Measurements from ENCODE around the gene LSG1.
"Not testable (repeated sequence)": the region's sequence is repeated elsewhere in the genome, so short reads cannot be mapped to it uniquely, and the experiment has no call there.

Gene LSG1

DNA sequence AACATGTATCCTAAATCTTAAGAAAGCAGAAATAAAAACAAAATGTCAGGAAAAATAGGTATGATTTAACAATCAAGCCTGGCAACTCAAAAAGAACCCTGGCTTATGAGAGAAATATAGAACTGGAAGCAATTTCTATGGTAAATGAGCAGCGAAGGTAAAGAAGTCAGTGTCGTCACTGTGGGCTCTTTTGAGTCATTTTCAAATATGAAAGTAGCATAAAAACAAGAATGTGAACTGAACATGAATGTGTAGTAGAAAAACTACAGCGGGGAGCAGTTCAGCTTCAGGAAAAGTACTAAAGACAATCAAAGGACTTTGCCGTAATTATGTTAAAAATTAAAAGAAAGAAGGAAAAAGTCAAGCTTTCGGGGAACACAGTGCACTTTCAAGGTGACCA is 17.5 kb downstream of the LSG1 start:
- DNase-seq: no peak

DNA sequence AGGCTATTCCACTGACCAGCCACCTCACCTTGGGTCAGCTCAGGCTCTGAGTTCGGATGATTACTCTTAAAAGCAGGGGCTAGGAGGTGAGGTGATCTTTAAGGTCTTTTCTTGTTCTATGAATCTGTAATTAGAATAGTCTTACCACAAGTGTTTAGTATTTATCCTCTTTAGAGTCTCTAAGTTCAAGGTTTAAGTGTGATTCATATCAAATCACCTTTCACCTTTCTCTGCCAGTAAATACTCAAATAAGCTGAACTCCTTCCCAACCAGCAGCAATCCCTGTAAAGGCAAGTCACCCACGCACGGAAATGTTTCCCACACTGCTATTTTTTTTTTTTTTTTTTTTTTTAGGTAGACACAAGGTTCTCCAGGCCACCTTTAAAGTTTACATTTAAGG is 24.2 kb downstream of the LSG1 start:
- no peak for DNase-seq

DNA sequence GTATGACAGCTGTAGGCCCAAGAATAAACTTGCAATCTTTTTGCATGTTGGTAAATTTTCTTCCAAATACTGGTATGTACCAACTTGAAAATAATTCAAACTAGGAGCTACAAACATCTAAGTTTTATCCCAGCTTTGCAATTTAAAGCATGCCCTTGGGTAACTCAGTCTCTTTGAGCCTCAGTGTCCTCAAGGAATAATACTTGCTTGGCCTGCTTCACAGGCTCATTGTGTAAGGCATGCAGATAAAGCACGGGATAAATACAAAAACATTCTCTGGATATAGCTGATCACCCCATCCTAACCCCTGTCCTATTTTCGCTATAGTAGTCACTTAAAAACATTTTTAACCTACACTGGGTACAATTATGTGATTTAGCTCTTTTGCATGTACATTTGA is 29.2 kb downstream of the LSG1 start:
- DNase-seq: no peak

DNA sequence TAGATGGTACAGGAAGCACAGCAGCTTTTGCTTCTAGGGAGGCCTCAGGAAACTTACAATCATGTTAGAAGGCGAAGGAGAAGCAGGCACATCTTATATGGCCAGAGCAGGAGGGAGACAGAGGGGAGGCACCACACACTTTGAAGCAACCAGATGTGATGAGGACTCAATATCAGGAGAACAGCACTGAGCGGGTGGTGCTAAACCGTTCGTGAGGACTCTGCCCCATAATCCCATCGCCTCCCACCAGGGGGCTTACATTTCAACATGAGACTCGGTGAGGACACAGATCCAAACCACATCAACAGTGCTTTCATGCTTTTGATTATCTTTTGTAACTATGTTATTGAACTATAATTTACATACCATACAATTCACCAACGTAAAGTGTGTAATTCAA is 31.2 kb downstream of the LSG1 start:
- peak; percentile 38 for DNase-seq

DNA sequence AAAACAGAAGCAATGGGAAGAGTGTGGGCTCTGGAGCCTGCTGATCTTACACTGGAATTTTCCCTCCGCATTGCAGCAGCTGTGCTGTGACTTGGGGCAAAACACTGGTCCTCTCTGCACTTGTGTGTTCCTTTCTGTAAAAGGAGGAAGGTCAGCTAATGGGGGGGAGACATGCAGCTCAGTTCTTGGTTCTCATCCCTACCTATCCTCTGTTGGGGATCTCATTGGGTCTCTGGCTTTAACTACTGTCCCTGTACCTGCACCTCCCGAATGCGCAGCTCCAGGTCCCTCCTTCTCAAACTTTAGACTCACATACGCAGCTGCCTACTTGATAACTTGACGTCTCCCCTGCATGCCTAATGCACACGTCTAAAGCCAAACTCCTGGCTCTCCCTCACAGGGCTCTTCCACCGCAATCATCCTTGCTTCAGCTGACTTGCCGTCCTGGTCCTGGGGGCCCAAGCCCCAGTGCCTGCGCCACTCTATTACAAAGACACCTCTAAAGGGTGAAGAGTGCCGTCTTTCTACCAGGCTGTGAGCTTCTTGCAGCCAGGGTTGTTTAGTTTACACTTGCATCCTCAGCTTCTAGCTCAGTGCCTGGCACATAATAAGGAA is 32.9 kb downstream of the LSG1 start:
- DNase-seq: no peak

DNA sequence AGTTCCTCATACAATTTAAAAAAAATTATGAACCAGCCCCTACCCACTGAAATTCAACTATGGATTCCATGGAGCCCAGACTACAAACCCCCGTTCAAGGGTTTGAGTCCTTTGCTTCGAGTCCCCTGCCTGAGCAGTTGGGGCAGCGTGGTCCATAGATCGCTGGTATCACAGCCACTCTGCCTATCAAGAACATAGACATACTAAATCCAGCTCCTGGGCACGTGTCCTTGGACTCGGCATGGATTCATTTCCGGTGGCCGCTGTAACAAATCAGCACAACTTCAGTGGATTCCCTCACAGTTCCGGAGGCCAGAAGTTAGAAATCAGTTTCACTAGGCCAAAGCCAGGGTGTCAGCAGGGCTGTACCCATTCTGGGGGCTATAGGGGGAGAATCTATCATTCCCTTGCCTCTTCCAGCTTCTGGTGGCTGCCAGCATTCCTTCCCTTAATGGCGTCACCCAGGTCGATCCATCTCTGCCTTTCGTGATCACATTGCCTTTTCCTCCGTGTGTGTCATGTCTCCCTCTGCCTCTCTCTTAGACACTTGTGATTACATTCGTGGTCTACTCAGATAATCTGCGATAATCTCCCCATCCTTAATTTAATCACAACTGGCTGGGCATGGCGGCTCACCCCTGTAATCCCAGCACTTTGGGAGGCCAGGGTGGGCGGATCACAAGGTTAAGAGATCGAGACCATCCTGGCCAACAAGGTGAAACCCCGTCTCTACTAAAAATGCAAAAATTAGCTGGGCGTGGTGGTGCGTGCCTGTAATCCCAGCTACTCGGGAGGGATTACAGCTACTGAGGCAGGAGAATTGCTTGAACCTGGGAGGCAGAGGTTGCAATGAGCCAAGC is 34.2 kb downstream of the LSG1 start:
- no peak for DNase-seq

DNA sequence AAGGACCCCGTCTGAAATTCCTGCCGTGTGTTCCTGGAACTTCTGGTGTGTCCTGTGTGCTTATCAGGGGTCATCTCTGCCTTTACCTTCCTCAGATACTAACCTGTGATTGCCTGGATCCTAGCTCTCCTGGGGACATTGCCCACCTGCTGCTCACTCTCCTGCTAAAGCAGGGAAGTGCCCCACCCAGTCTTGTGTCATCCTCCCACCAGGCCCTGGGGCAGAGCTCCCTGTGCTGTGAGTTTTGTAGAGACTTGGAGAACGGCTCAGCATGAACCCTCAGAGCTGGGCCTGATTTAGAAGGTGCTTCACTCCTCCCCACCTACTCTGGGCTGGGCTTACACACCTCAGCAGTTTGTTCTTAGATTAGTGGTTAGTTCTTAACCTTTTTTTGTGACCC is 34.9 kb downstream of the LSG1 start:
- DNase-seq: no peak

DNA sequence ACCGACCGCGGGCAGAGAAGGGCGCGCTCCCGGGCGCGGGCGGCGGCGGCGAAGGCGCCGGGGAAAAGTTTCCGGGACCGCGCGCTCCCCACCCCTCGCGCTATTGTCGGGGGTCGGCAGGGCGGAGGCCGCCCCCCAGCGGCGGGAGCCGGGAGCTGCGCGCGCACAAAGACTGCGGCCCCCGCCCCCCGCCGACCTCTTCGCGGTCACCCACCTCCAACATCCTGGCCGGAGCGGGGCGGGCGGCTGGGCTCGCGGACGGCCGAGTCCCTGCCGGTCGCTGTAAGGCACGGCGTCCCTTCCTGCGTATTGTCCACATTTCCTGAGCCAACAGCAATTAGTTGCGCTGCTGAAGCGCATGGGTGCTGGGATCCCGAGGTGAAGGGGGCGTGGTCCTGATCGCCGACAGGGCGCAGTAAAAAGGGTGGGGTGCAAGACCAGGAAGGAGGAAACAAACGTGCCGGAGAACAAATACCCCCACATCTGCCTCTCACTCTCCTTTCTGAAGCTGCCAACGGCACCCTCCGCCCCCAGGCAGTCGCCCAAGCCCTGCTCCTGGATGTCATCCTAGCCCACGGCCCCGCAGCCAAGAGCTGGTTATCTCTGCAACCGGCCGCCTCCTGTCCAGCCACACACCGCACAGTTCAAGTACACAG is 38.5 kb downstream of the LSG1 start, which contains the start of gene TMEM44:
Gene TMEM44, minus strand, starts transcription at position 71 of the 656 bp plus-strand sequence. CDS start 204 bp downstream, outside the sequence.
- DNase-seq: peak; percentile 60

DNA sequence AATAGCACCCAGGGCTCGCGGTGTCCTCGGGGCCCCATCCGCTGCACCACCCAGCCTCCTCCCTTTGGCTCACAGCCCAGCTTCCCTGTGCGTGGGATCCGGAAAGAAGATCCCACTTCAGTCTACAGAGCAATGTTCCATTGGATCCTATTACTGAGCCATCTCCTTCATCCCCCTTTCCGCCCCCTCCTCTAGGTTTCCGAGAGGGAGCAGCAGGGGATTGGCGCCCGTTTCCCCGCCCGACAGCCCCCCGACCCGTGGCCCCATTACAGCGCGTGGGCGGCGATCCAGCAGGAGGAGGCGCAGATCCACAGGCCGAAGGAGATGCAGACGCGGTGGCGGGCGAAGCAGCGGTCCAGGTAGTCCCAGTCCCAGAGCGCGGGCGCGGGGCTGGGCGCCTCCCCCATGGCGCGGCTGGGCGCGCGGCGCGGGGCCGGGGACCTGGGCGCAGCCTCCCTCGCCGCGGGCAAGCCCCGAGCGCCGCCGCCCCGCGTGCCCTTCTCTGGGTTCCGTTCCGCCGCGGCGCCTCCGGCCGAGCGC is 39.1 kb downstream of the LSG1 start:
- DNase-seq: no peak

DNA sequence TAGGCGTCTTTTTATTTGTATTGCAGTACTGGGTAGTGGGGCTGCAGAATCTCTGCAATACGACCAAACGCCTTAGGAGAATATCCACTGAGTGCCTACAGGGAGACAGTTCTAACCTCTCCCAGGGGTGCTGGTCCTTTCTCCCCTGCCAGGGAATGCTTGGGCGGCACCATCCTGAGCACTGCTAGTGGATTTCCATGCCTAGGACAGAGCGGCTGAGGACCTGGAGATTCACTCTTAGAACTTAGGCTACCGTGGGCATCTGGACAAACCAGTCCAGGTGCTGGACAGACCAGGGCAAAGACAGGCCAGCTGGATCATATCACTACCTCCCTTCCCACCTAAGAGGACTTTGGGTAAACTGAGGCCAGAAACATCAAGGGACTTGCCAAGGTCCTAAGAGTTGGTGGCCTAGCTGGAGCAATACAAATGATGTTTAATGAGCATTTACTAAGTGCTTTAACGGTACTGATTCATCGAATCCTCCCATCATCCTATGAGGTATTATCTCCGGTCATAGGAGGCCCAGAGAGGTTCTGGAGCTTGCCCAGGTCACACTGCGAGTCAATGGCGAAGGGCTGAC is 39.7 kb downstream of the LSG1 start:
- no peak for DNase-seq

DNA sequence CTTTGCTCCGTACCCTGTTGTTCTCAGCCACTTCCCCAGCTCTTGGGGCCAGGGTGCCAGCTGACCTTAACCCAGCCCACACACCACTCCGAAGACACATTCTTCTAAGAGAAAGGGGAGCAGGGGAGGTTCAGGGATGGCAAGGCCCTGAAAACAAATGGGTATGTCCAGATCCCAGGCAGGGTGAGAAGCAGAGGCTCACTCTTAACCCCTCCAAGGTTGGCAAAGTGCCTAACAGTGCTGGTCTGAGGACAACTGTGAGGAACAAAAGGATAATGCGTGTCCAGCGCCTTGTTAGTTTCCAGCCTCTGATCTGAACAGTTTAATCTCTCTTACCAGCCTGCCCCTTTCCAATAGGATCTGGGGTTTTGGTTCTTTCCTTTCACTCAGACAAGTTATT is 40.3 kb downstream of the LSG1 start:
- no peak for DNase-seq

DNA sequence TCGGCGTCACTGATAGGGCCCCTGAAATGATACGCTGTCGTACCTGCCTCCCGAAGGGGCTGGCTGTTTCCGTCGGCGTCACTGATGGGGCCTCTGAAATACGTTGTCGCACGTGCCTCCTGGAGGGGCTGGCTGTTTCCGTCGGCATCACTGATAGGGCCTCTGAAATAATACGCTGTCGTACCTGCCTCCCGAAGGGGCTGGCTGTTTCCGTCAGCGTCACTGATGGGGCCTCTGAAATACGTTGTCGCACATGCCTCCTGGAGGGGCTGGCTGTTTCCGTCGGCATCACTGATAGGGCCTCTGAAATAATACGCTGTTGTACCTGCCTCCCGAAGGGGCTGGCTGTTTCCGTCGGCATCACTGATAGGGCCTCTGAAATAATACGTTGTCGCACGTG is 41.3 kb downstream of the LSG1 start:
- DNase-seq: not testable (repeated sequence)

DNA sequence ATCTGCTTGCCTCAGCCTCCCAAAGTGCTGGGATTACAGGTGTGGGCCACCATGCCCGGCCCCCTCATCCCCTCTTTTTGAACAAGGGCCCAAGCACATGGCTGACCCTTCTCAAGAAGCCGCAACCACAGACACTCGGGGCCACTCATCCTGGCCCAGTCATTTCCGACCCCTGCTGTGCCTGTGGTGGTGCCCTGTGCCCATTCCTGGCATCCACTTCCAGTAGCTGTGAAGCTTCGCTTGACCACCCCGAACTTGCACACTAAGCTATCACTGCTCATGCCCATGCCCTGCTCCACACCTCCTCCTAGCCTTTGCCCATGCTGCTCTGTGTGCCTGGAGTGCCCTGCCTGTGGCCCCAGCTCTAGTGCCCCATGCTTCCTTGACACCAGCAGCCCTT is 47.0 kb downstream of the LSG1 start:
- no peak for DNase-seq

DNA sequence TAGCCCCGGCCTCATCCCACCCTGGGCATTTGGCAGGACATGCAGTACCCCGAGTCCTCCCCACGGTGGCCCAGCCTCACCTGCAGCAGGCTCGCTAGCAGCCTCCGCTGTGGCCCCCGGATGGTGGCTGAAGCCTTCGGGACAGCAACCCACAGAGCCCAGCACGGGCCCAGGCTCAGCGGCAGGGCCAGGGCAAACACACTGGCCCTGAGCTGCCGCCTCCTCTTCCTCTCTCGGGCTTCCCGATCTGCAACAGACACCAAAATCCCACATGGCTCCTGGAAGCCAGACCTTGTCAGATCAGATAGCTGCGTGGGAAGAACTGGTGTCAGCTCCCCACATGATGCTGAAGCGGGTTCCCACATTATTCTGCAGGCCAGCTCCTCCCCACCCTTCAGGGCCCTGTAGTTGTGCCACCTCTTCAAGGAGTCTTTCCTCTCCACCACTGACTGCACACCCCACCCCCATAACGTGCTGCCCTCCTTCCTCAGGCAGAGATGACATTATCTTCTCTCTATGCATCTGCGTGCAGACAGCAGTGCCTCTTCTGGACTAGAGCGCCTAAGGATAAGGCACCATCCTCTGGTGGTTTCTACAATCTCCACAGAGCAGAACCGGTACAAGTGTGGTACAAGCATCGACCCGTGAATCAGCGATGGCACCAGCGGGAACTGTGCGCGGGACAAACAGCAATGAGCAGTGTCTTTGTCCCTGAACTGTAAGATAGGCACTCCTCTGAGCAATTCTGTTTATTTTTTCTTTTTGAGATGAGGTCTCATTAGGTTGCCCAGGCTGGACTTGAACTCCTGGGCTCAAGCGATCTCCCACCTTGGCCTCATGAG is 48.3 kb downstream of the LSG1 start:
- no peak for DNase-seq

DNA sequence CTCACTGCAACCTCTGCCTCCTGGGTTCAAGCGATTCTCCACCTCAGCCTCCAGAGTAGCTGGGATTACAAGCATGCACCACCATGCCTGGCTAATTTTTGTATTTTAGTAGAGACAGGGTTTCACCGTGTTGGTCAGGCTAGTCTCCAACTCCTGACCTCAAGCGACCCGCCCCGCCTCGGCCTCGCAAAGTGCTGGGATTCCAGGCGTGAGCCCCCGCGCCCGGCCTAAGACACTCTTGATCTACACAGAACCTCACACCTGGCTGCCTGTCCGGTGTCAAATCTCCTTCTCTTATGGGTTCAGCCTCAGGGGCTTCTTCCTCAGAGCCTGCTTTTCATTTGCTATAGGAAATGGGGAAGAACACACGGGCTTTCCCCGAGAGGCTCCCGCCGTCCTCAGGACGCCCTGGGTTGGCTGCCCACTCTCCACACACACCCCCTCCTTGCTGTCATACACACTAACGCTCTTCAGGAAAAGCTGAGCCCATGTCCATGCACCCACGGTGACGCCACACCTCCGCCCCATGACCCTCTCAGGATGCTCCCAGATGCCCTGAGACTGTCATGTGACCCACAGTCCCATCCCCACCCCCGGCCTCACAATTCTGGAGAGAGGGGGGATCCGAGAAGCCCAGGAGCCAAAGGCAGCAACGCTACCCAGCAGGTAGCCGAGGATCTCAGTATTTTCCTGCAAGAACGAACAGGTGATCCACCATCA is 49.2 kb downstream of the LSG1 start:
- DNase-seq: no peak

DNA sequence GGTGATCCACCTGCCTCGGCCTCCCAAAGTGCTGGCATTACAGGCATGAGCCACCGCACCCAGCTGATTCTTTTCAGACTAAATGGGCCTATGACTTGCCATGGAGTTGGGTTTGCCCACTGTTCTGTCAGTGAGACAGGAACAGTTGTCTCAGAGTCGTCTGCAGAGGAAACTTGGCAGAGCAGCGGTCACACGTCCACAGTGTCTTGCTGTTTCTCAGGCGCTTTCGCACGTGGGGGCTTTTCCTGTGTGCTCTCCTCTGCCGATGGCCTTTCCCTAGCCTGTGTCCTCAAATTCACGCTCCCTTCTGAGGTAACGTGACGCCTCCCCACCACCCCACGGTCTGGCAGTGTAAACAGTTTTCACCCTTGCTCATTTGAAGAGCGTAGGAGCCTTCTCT is 50.0 kb downstream of the LSG1 start:
- DNase-seq: no peak

DNA sequence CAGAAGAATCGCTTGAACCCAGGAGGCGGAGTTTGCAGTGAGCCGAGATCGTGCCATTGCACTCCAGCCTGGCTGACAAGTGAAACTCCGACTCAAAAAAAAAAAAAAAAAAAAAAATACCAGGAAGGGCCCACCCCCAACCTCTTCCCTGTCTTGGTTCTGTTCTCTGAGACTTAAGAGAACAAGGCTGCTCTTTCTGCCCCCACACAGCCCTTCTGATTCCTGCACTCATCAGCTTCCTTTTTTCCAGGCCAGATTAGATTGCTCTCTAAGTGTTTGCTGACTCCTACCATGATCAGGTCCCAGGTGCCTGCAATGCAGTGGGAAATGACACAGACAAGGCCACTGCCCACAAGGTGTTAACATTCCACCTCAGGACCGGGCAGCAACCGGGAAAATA is 51.8 kb downstream of the LSG1 start:
- no peak for DNase-seq

DNA sequence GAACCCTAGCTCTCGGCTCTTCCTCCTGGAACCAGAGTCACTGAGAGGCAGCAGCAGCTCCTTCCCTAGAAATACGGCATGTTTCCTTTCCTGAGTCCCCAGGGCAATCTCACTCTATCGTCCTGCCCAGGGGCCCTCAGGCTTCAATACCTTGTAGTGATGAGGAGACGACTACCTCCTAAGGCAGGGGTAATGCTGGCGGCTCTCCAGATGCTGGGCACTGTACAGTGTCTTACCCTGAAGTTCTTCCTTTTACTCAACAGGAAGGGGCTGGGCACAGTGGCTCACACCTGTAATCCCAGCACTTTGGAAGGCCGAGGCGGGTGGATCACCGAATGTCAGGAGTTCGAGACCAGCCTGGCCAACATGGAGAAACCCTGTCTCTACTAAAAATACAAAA is 52.2 kb downstream of the LSG1 start:
- DNase-seq: no peak

DNA sequence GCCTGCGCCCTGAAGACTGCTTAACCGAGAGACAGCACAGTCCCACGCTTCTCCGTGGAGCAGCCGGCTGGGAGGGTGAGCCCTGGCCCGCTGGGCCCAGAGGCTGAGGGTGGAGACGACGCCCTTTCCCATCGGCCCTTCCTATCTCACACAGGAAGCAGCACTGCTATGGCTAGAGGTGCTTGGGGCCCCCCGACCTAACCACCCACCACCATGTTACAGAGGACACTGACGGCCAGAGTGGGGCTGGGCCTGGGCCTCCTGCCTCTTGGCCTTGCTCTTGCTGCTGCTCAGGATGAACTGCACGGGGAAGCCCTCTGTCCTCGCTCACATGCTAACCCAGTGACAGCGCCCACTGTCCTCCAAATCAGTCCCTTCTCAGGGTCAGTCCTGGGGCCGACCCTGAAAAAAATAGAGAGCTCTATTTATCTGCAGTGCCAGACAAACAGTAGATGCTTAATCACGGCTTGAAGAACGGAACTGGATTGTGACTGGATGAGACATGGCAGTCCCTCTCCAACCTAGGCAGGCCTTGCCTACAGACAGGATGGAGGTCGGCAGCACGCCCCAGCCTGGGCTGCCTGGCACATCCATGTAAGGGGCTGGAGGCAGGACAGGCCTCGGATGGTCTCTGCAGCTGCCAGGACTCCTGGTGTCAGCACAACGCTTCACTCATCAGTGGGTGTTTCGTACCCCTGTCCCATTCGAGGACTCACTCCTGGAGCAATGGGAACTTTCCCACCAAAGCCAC is 53.0 kb downstream of the LSG1 start:
- DNase-seq: no peak

DNA sequence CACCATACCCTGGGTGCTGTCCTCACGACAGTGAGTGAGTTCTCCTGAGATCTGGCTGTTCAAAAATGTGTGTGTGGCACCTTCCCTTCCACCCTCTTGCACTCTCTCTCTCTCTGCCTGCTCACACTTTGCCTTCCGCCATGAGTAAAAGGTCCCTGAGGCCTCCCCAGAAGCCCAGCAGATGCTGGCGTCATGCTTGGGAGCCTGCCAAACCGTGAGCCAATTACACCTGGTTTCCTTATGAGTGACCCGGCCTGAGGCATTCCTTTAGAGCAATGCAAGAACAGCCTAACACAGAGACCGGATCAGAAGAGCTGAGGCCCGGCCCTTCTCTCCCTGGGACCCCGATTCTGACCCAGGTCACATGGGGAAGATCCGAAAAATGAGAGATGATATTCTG is 54.2 kb downstream of the LSG1 start:
- DNase-seq: no peak

DNA sequence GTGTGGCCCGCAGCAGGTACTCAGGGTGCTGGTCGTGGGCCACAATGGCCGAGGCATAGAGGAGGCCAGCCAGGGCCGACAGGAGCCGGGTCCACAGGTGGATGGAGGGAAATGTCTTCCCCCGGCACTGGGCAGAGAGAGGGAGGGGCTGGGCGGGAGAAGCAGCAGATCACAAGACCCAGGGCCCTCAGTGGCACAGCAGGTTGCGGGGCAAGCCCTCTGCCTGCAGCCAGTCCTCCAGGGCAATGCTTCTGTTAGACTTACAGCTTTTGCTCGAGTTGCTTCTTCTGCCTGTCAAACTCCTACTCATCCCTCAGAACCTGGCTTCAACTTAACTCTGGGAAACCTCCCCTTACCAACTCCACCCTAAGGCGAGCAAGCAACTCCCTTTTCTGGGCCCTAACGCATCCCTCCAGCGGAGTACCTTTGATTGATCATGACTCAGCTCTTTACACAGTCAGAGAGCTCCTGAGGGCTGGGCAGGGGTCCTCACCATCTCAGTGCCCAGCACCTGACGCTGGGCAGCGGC is 54.8 kb downstream of the LSG1 start:
- no peak for DNase-seq

Measured in CD4-positive, alpha-beta T cell treated with Interleukin-10 for 1 hour (primary cell).